ENCODE results near the gene BZW1.

Gene BZW1

DNA sequence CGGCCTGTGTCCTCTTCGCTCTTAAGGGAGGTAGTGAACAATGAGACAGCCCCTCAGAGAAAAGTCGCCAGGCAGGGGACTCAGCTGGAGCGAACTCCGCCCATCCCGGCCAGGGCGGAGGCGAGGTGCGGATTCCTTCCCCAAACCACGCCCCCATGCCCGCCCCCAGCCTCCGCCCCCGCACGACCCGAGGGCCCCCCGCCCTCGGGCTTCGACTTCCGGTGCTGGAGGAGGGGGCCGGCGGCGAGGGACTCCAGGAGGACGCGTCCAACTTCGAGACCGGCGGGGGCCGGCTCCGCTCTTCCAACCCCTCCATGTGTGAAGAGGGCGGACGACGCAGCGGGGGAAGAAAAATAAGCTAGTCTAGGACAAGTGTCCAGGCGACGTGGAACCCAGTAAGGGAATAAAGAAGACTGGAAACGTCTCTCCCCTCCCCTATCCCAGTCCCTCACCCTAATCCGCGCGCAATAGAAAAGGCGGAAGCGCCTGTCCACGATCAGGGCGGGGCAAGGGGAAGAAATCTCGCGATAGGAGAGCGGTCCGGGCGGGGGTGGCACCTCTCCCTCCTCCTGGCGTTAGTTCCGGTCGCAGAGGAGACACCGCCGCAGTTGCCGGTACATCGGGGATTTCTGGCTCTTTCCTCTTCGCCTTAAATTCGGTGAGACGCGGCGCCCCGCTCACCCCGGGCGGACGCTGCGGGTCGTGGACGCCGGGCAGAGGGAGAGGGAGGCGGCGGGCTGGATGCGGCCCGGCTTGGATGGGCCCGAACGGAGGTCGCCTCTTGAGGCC is at the start of gene BZW1:
Gene BZW1, plus strand, starts transcription at position 578 of the 789 bp plus-strand sequence. CDS start 1,308 bp downstream, outside the sequence.
- H3K4me3 ChIP-seq (ENCODE audit: low read length), result peak within 1 kb of the TSS; percentile 91
- peak within 1 kb of the TSS; percentile 99 for H3K27ac ChIP-seq (ENCODE audit: low read length)
- peaks cover 12% of the 10 kb centered on the region for H3K4me1 ChIP-seq (ENCODE audit: insufficient read depth, low read length)
- peak within 1 kb of the TSS; percentile 99 for H3K9ac ChIP-seq (ENCODE audit: low read depth, low read length)
- H3K27me3 ChIP-seq (ENCODE audit: insufficient read depth, low read length), result no peaks in the 10 kb centered on the region
- no peaks in the 10 kb centered on the region for H3K9me3 ChIP-seq (ENCODE audit: insufficient read depth, low read depth, low read length)
- H3K36me3 ChIP-seq (ENCODE audit: insufficient read depth, low read depth, low read length), result peaks cover 39% of the 10 kb centered on the region

DNA sequence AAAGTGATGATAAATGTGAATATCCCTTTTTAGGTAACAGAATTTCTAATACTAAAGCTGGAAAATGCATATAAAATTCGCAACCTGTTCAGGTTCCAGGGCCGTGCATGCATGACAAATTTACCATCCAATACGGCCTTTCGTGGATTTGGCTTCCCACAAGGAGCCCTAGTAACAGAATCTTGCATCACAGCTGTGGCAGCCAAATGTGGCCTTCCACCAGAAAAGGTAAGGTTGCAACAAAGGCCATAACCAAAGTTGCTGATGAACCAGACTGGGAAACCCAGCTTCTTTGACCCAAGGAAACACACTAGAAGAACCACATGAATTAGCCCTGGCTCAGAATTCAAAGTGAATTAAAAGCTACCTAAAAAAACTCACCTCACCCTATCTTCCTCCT is 49.6 kb upstream of the BZW1 start:
- Histone ChIP-seq H3K4me3 (ENCODE audit: low read length) (no peak overlapping the region), H3K9me3 (ENCODE audit: insufficient read depth, low read depth, low read length) (no peaks in the 10 kb centered on the region), H3K27me3 (ENCODE audit: insufficient read depth, low read length) (no peaks in the 10 kb centered on the region), H3K4me1 (ENCODE audit: insufficient read depth, low read length) (no peaks in the 10 kb centered on the region), H3K9ac (ENCODE audit: low read depth, low read length) (no peak overlapping the region), H3K27ac (ENCODE audit: low read length) (no peak overlapping the region), H3K36me3 (ENCODE audit: insufficient read depth, low read depth, low read length) (no peaks in the 10 kb centered on the region)

GRCh38 chr2:200763422-200763821 is 48.3 kb upstream of the BZW1 start:
- Histone ChIP-seq H3K4me1 (ENCODE audit: insufficient read depth, low read length) (no peaks in the 10 kb centered on the region), H3K9me3 (ENCODE audit: insufficient read depth, low read depth, low read length) (no peaks in the 10 kb centered on the region), H3K27ac (ENCODE audit: low read length) (no peak overlapping the region), H3K4me3 (ENCODE audit: low read length) (no peak overlapping the region), H3K9ac (ENCODE audit: low read depth, low read length) (no peak overlapping the region), H3K27me3 (ENCODE audit: insufficient read depth, low read length) (no peaks in the 10 kb centered on the region), H3K36me3 (ENCODE audit: insufficient read depth, low read depth, low read length) (no peaks in the 10 kb centered on the region)

GRCh38 chr2:200765139-200765951 is 46.4 kb upstream of the BZW1 start:
- H3K36me3 ChIP-seq (ENCODE audit: insufficient read depth, low read depth, low read length), result no peaks in the 10 kb centered on the region
- H3K27ac ChIP-seq (ENCODE audit: low read length), result no peak overlapping the region
- H3K4me3 ChIP-seq (ENCODE audit: low read length), result no peak overlapping the region
- H3K9me3 ChIP-seq (ENCODE audit: insufficient read depth, low read depth, low read length), result no peaks in the 10 kb centered on the region
- no peaks in the 10 kb centered on the region for H3K4me1 ChIP-seq (ENCODE audit: insufficient read depth, low read length)
- H3K9ac ChIP-seq (ENCODE audit: low read depth, low read length), result no peak overlapping the region
- H3K27me3 ChIP-seq (ENCODE audit: insufficient read depth, low read length), result no peaks in the 10 kb centered on the region

- no peaks in the 10 kb centered on the region for H3K4me1 ChIP-seq (ENCODE audit: insufficient read depth, low read length)
- H3K27me3 ChIP-seq (ENCODE audit: insufficient read depth, low read length), result no peaks in the 10 kb centered on the region
- no peak overlapping the region for H3K27ac ChIP-seq (ENCODE audit: low read length)
- H3K36me3 ChIP-seq (ENCODE audit: insufficient read depth, low read depth, low read length), result no peaks in the 10 kb centered on the region
- no peaks in the 10 kb centered on the region for H3K9me3 ChIP-seq (ENCODE audit: insufficient read depth, low read depth, low read length)
- no peak overlapping the region for H3K9ac ChIP-seq (ENCODE audit: low read depth, low read length)
- no peak overlapping the region for H3K4me3 ChIP-seq (ENCODE audit: low read length)
These were observed 45.6 kb upstream of the BZW1 start for GRCh38 chr2:200765995-200766660.

DNA sequence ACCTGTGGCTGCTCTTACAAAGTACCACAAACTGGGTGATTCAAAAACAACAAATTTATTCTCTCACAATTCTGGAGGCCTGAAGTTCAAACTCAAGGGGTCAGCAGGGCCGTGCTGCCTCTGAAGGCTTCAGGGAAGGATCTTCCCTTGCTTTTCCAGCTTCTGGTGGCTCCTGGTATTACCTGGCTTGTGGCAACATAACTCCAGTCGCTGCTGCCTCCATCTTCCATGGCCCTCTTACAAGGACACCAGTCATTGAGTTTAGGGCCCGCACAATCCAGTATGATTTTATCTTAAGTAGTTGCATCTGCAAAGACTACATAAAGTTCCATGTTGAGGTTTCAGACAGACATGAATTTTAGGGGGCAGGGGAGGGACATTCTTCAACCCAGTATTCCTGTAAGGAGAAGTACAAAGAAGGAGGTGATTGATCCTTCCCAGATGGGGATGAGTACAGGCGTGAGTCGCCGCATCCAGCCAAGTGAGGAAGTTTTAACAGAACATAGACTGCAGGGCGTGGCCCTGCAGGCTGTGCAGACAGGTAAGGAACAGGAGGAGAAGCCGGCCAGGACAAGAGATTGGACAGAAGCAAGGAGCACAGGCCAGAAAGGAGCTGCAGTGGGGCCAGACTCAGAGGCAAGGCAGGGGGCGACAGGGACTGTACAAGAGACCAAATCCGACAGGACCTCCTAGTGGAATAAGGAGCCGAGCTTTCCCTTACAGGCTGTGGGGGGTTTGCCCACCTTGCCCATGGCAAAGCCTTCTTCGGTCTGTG is 44.4 kb upstream of the BZW1 start:
- Histone ChIP-seq H3K9me3 (ENCODE audit: insufficient read depth, low read depth, low read length) (no peaks in the 10 kb centered on the region), H3K27me3 (ENCODE audit: insufficient read depth, low read length) (no peaks in the 10 kb centered on the region), H3K4me3 (ENCODE audit: low read length) (no peak overlapping the region), H3K36me3 (ENCODE audit: insufficient read depth, low read depth, low read length) (no peaks in the 10 kb centered on the region), H3K4me1 (ENCODE audit: insufficient read depth, low read length) (no peaks in the 10 kb centered on the region), H3K9ac (ENCODE audit: low read depth, low read length) (no peak overlapping the region), H3K27ac (ENCODE audit: low read length) (no peak overlapping the region)

DNA sequence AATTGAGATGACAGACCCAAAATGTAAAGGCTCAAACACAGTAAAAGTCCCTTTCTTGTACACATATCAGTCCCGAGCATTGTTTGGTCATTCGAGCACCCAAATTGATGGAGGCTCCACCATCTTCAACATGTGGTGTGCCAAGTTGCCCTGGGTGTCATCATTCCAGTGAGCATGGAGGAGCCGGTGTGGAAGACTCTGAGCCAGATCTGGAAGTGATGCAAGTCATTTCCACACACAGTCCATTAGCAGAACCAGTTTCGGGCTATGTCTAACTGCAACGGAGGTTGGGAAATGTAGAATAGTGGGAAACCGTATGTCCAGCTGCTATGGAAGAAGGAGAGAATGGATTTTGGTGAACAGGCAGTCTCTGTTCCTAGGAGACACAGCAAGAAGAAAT is 40.9 kb upstream of the BZW1 start:
- H3K27ac ChIP-seq (ENCODE audit: low read length), result no peak overlapping the region
- H3K4me3 ChIP-seq (ENCODE audit: low read length), result no peak overlapping the region
- H3K27me3 ChIP-seq (ENCODE audit: insufficient read depth, low read length), result no peaks in the 10 kb centered on the region
- peaks cover 3% of the 10 kb centered on the region; the same call in 1 of the 2 replicates for H3K4me1 ChIP-seq (ENCODE audit: insufficient read depth, low read length)
- no peak overlapping the region for H3K9ac ChIP-seq (ENCODE audit: low read depth, low read length)
- H3K36me3 ChIP-seq (ENCODE audit: insufficient read depth, low read depth, low read length), result no peaks in the 10 kb centered on the region
- H3K9me3 ChIP-seq (ENCODE audit: insufficient read depth, low read depth, low read length), result no peaks in the 10 kb centered on the region; the same call in 1 of the 2 replicates

- H3K9me3 ChIP-seq (ENCODE audit: insufficient read depth, low read depth, low read length), result no peaks in the 10 kb centered on the region; the same call in 1 of the 2 replicates
- no peak overlapping the region for H3K4me3 ChIP-seq (ENCODE audit: low read length)
- H3K9ac ChIP-seq (ENCODE audit: low read depth, low read length), result no peak overlapping the region
- H3K36me3 ChIP-seq (ENCODE audit: insufficient read depth, low read depth, low read length), result no peaks in the 10 kb centered on the region
- no peaks in the 10 kb centered on the region for H3K27me3 ChIP-seq (ENCODE audit: insufficient read depth, low read length)
- no peak overlapping the region for H3K27ac ChIP-seq (ENCODE audit: low read length)
- peaks cover 3% of the 10 kb centered on the region; the same call in 1 of the 2 replicates for H3K4me1 ChIP-seq (ENCODE audit: insufficient read depth, low read length)
These were observed 39.1 kb upstream of the BZW1 start for GRCh38 chr2:200772620-200773019.

GRCh38 chr2:200773083-200773482 is 38.6 kb upstream of the BZW1 start:
- Histone ChIP-seq H3K27me3 (ENCODE audit: insufficient read depth, low read length) (no peaks in the 10 kb centered on the region), H3K4me3 (ENCODE audit: low read length) (no peak overlapping the region), H3K36me3 (ENCODE audit: insufficient read depth, low read depth, low read length) (no peaks in the 10 kb centered on the region), H3K9me3 (ENCODE audit: insufficient read depth, low read depth, low read length) (no peaks in the 10 kb centered on the region; the same call in 1 of the 2 replicates), H3K27ac (ENCODE audit: low read length) (no peak overlapping the region), H3K9ac (ENCODE audit: low read depth, low read length) (no peak overlapping the region), H3K4me1 (ENCODE audit: insufficient read depth, low read length) (peaks cover 3% of the 10 kb centered on the region; the same call in 1 of the 2 replicates)

- Histone ChIP-seq H3K27me3 (ENCODE audit: insufficient read depth, low read length) (no peaks in the 10 kb centered on the region), H3K9me3 (ENCODE audit: insufficient read depth, low read depth, low read length) (no peaks in the 10 kb centered on the region; the same call in 1 of the 2 replicates), H3K4me1 (ENCODE audit: insufficient read depth, low read length) (peaks cover 3% of the 10 kb centered on the region; the same call in 1 of the 2 replicates), H3K9ac (ENCODE audit: low read depth, low read length) (no peak overlapping the region), H3K27ac (ENCODE audit: low read length) (no peak overlapping the region), H3K4me3 (ENCODE audit: low read length) (no peak overlapping the region), H3K36me3 (ENCODE audit: insufficient read depth, low read depth, low read length) (no peaks in the 10 kb centered on the region)
These were observed 36.8 kb upstream of the BZW1 start for GRCh38 chr2:200774920-200775319.

DNA sequence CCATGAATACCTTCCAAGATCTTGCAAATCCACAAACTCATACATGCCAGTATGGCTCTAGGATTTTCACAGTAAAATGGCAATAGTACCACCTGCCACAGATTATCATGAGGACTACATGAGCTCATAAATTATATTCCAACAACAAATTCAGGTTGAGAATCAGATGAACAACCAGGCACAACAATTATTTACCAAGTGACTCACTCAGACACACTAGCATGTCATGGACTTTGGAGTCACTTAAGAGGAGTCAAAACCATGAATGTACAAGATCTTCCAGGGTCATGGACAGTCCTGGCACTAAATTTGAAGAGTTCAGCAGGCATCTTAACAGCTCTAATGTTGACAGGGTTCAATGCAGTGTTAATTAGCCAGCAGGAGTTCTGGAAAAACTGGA is 34.4 kb upstream of the BZW1 start:
- no peaks in the 10 kb centered on the region for H3K36me3 ChIP-seq (ENCODE audit: insufficient read depth, low read depth, low read length)
- H3K27ac ChIP-seq (ENCODE audit: low read length), result no peak overlapping the region
- no peaks in the 10 kb centered on the region for H3K27me3 ChIP-seq (ENCODE audit: insufficient read depth, low read length)
- H3K9ac ChIP-seq (ENCODE audit: low read depth, low read length), result no peak overlapping the region
- peaks cover 3% of the 10 kb centered on the region; the same call in 1 of the 2 replicates for H3K4me1 ChIP-seq (ENCODE audit: insufficient read depth, low read length)
- no peaks in the 10 kb centered on the region; the same call in 1 of the 2 replicates for H3K9me3 ChIP-seq (ENCODE audit: insufficient read depth, low read depth, low read length)
- no peak overlapping the region for H3K4me3 ChIP-seq (ENCODE audit: low read length)

Data from iPS-20b (cell line).